SW 1271 (cell line): ENCODE data around the gene CCDC91.

ENCODE experiments used
- DNase-seq, 2 experiments: peaks; one replicate each; lab custom pipeline; 2025; lab: John Stamatoyannopoulos, UW

CCDC91 gene

DNA sequence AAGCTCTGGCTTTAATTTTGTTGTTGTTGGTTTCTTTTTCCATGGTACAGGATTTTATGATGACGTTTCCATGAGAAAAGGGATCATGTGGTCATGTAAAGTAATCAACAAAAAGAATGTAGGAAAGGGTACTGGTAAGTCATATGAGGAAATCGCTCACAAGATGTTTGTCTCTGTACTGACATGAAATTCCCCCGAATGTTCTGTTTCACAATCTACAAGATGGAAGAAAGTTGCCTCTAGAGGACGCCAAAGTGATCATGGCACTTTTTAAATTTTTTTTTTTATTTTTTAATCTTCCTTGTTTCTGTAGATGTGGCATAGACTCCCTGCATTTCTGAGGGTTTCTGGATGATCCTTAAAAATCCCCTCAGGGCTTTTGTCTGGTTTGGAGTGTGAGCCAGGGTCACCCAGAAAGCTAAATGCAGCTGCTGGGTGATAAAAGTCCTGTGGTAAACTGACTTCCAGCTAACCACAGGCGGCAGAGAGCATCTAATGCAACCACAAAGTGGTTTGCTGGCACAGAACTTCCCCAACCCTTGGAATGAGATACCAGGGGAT, 393.5 kb downstream of the CCDC91 start:
- DNase-seq: no peak

GRCh38 chr12:28585146-28585545, 394.9 kb downstream of the CCDC91 start:
- no peak for DNase-seq

GRCh38 chr12:28586481-28586880, 396.2 kb downstream of the CCDC91 start:
- DNase-seq: no peak

DNA sequence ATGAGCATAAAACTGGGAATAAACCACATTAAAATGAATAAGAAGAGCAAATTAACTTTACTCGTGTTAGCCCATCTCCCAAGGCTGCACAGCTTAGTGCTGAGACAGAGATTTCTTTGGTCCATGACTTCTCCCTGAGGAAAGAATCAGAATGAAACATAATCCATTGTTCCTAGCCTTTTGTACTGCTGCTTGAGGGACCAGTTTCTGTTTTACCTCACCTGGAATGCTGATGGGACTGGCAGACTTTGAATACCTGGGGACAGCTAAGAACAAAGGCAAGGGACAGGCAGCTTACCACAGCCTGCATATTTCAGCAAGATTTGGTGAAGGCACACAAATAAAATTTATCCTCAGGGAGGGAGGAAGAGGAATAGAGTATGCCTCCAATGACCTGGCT, 401.6 kb downstream of the CCDC91 start:
- no peak for DNase-seq
